HG03460 (cell line): ENCODE measurements around the gene FBXW7.
A peak's percentile ranks its signal among the peaks of the same experiment; 100 is the strongest.

ENCODE experiments used
- ATAC-seq: cut with Tn5 transposase; IDR thresholded peaks from one replicate; pipeline ENCODE4 v1.9.1; 2021; ENCODE audit not compliant: unreplicated experiment

The FBXW7 gene

DNA sequence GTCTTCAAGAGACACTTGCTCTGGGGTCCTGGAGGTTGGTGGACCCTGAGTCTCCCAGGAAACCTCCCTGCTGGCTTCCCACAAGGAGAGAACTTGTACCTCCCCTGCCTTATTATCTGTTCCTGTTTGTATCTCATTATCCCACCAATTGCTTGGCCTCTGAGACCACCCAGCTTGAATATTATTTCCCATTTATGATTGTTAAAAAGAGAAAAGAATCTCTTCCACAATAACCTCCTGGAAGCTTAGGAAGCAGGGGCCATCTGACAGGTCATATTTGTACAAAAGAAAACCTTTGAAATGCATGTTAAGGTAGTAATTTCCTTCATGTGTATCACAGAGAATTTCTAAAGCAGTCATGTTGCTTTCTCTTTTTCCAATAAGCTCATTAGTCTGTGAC lies 239.5 kb downstream of the FBXW7 start:
- ATAC-seq: no peak

DNA sequence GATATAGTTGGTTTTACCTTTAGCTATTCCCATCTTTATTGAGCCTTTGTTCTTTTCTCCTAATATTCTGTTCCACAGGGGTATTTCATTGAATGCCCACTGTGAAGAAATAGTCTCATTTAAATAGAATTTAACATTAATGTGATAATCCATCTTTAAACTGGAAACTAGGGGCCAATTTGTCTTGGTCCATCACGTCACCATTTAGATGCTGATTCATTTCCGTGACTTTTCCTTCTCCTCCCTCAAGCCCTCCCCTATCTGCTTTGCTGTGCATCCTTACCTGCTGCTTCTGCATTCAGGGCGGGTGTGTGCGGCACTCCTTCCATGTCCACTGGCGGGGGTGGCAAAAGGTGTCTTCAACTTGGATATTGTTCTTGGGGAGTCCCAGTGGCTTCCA lies 241.1 kb downstream of the FBXW7 start:
- no peak for ATAC-seq

DNA sequence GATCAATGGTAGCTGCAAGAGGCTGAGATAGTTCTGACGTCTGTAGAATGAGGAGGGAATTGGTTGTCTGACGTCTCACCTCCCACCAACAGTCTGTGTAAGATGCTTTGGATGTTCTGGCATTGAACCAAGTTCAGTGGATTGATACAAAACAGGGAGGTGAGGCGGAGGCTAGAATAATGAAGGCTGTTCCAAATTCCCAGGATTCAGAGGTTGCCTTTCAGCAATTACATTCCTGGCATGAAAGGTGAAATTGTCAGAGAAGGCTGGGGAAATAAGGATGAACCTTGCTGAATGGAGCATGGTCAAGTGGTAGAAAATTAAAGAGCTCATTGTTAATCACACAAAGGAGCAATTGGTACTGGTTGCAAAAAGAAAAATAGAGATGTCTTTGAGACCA lies 241.6 kb downstream of the FBXW7 start:
- ATAC-seq: no peak

DNA sequence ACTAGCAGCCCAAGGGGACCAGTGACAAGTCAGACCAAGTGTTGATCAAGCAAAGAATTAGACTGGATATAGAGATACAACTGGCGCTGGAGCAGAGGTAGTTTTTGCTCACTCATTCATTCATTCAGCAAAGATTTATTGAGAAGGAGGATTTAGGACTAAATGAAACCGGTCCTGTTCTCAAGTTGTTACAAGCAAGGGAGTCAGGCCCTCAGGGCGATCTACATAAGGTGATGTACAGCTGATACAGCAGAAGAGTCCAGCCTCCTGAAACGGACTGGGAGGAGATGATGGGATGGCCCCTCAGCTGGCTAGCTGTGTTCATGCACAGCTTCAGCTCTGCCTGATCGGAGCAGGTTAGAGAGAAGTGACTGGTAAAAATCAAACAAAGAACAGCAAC lies 242.4 kb downstream of the FBXW7 start:
- ATAC-seq: no peak

DNA sequence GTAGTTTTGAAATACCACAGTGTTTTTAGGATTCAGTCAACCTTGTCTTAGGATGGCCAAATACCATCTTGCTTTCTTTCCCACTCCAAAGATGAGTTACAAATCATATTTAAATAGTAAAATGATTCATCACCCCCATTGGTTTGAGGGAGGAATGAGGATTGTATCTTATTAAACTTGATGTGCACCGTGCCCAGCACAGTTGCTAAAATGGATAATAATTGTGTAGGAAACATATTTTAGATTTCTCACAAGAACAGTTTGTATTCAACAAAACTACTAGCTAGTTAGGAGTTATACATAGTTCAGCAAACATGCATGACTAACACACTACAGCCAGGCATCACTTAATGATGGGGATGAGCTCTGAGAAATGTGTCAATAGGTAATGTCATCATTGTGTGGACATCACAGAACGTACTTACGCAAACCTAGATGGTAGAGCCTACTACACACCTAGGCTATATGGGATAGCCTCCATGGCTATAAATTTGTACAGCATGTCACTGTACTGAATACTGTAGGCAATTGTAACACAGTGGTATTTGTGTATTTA lies 245.4 kb downstream of the FBXW7 start:
- ATAC-seq: no peak

DNA sequence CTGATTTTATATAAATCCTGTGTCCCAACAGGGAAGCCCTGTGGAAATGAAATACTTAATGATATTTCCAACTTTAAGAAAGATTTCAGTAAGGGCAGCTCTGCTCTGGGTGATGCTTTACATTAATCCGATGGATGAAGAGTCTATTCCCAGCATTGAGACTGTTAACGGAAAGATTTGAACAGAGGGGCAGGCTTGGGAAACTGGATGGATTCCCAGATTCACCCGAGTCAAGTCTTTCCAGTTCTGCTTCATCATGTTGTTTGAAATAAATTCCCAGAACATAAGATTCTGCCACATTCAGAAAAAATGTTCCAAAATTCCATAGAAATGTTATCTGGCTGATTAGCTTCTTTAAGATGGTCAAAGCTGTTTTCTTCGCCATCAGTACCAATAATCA lies 246.0 kb downstream of the FBXW7 start:
- ATAC-seq: no peak

DNA sequence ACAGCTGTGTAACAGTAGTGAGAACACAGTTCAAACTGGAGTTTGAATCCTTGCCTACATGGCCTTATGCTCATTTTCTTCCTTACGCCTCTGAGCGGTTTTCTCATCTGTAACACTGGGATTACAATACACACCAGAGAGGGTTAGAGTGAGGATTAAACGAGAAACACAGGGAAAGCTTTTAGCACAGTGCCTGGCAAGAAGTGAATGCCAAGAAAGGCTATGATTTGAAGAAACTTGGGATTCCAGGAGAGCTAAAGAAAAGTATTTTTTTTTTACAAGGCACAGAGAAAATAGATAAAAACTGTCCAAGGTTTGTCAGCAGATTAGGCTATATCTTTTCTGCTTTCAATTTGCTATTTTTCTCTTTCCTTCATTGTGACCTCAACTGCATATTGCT lies 246.4 kb downstream of the FBXW7 start:
- ATAC-seq: no peak

DNA sequence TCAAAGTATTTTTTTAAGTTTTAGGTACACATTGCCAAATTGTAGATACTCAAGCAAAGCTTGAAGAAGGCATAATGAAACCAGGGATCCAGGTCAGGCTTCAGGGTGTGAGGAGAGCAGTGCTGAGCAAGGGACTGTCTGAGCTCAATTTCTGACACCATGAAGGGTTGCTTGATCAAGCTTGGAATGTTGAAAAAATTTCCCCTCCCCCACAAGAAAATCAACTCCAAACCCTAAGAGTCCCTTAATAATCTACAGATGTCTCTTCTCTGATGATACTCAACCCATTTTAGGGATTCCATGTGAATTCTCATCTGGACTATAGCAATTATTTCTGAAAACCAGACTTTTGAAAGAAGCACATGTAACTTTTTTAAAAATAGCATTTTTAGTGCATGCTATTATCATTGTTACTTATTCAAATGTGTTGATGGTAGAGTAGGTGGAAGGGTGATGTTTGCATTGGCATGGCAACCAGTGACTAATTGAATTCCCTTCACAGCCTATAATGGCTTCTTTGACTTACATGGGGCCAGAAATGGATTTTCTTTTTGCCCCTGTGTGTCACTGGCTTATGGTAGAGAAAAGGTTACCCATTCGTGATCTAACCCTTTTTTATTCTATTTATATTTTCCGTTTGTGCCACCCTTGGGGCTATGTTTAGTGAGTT lies 252.0 kb downstream of the FBXW7 start:
- ATAC-seq: no peak

DNA sequence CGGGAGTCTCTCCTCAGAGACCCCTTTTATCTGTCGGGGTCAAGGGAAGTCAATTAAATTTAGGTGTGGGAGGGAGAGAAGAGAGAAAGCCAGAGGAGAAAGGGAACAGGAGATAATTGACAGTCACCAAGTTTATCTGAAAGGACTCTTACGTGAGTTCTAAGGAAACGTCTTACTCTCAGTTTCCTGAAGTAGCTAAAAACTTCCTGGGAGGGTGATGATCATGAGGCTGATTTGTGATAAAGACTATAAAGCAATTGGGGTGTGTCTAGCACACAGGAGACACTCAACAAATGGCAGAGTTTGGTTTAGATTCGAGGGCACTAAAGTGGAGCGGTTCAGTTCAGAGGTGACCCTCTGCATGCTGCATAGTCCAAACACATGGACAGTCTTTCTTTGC lies 254.1 kb downstream of the FBXW7 start:
- ATAC-seq: no peak

DNA sequence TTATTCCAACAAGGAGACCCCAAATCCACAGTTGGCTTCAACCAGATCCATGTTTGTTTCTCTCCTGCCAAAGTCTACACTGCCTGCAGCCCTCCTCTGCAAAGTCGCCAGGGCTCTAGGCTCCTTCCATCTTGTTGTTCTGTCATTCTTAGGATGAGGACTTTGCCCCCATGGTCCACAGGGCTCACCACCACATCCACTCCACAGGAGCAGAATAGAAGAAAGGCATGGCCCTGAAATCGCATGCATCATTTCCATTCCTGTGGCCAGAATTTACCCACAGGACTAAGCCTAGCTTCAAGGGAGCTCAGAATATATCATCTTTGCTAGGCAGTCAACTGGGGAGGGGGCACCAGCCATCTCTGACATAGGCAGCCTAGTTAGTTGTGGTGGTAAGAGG lies 254.7 kb downstream of the FBXW7 start:
- no peak for ATAC-seq

DNA sequence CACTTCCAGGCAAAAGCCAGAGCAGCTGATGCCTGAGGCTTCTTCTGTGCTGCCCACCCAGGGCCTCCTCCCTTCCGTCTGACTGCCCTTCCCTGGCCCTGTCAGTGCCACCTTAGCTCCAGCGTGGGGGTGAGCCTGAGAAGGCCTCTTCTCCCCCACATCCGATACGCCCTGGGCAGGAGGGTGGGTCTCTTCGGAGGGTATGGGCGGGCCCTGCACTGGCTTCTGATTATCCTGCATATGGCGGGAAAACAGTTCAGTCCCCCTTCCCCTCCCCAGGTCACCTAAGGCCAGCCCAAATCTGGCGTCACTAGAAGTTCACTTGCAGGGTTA lies 256.7 kb downstream of the FBXW7 start:
- no peak for ATAC-seq

DNA sequence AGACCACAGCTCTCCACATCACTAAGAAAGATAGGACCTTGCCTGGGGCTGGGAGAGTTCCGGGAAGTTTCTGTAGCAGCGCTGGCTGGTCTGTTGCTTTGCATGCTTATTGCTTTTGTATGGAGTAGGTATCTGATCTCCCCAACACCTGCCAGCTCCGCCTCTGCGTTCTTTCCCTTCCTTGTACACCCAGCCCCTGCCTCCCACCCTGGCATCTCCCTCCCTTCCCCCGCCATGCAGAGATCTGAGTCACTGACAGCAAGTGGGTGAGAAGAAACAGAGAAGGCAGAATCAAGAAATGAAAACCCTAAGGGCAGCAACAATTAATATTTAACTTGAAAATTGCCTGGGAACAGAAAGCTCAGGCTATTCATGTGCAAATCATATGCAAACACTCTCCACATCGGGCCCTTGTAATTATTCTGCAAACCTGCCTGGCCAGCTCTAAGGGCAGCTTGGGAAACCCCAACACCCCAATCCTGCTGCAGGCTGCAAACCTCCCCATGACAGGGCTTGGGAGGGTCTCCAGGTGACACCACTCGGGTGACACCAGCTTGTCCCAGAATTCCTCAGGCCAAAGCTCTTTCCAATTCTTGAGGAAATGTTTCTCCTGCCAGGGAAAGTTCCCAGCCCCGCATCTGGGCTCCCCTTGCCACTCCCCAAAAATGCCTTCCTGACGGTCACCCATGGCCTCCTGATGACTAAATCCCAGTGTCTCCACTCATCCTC lies 257.2 kb downstream of the FBXW7 start:
- ATAC-seq: peak; percentile 81

DNA sequence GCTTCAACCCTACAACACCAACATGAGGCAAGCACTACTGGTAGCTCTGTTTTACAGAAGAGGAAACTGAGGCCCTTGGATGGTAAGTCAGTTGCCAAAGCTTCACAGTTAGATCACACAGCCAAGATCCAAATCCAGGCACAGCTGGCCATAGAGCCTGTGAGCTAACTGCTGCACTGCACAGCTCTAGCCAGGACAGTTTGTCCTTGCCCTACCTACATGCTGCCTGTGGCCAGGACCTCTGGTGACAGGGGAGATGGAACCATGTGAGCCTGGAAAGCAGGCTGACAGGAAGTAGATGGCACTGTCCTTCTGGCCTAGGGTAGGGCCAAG lies 257.8 kb downstream of the FBXW7 start:
- ATAC-seq: peak; percentile 42

DNA sequence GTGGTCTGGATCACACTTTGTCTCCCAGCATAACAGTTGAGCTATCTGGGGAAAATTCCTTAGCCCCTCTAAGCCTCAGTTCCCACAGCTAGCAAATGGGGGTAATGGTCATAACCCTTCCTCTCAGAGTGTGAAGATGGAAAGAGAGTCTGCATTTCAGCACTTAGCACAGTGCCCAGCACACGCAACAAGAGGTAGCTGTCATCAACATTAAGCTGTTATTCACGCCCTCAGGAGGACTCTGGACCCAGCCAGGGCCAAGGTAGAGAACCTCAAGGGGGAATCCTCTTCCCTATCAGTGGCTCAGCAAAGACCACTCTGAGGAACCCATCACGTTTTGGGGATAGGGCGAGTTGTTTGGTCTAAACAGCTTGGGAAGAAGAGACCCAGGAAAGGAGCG lies 258.6 kb downstream of the FBXW7 start:
- no peak for ATAC-seq

DNA sequence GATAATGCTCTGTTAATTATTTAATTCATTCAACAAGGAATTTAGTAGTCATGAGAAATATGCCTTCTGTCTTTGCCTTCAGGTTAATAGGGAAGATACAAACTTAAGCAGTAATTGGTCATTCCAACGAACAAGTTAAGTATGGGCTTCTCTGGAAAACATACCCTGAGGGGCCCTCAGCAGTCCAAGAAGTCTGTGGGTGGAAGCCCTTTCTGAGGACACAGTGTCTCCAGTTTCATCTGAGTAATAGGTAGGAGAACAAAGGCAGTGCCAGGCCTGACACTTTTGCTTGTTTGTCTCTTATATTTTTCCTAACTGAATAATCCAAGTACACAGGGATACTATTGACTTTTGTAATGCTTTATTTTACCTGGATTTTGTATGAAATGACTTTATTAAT lies 262.5 kb downstream of the FBXW7 start:
- no peak for ATAC-seq
